NCI-H460 (cell line): ENCODE measurements around the gene ACAN. TPM values are rescaled to one million over a fixed set of nuclear protein-coding genes. Genes with fewer than 3 reads are reported as not detected.

Source experiments
- DNase-seq: peaks from one replicate; pipeline ENCODE4 v3.0.0-alpha.2; 2016; ENCODE audit warnings: low read depth; ENCODE audit errors: extremely low read depth
- total RNA-seq: library from RNA; depleted of rRNA; stranded (reverse); fragments of >200 nt; shearing (Covaris generic); gene quantifications from 2 replicates; pipeline ENCODE4 v1.2.3, GENCODE V29; 2014

ACAN gene
- total RNA-seq, 1 experiment from 2014 or later: not detected

DNA sequence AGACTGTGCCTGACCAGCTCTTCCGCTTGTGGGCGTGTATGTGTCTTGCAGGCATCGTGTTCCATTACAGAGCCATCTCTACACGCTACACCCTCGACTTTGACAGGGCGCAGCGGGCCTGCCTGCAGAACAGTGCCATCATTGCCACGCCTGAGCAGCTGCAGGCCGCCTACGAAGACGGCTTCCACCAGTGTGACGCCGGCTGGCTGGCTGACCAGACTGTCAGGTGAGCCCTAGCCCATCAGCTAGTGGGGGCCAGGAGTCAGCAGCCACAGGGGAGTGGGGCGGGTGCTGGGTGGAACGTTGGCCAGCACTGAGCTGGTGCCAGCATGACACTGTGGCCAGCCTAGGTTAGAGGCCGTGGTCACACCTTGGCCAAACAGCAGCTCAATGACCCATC, 36.7 kb downstream of the ACAN start:
- DNase-seq: no peak

DNA sequence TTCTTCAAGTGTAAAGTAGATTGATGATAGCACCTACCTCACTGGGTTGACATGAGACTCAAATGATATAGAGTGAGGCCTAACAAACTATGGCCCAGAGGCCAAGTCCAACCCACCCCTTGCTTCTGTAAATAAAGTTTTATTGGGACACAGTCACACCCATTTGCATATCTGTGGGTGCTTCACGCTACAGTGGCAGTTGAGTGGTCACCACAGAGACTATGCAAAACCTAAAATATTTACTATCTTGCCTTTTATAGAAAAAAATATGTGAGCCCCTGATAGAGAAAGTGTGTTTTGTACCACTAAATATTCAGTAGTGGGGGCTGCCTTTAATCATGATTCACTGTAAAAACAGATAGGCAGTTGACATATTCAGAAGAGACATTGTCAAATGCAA, 38.0 kb downstream of the ACAN start:
- no peak for DNase-seq

DNA sequence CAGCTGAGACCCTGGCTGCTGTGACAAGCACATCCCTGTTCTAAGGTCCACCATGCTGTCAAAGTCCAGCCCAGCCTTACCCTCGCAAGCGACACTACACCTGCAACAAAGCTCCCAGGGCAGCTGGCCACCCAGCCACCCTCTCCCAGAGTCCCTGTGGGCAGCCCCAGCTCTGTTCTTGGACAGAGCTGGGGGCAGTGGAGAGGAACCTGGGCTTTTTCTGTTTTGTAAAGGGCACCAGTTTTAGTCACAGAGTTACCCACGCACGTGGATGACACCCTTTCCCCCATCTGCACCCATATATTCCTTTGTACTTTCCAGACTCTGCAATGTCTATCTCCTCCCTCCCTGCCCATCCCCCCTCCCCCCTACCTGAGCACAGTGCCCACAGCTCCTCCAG, 38.9 kb downstream of the ACAN start:
- no peak for DNase-seq

DNA sequence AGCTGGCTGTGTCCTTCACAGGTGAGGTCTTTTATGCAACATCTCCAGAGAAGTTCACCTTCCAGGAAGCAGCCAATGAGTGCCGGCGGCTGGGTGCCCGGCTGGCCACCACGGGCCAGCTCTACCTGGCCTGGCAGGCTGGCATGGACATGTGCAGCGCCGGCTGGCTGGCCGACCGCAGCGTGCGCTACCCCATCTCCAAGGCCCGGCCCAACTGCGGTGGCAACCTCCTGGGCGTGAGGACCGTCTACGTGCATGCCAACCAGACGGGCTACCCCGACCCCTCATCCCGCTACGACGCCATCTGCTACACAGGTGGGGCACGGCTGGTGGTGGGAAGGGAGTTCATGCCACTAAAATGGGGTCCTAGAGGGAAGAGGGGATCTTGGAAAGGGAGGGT, 40.1 kb downstream of the ACAN start:
- no peak for DNase-seq

DNA sequence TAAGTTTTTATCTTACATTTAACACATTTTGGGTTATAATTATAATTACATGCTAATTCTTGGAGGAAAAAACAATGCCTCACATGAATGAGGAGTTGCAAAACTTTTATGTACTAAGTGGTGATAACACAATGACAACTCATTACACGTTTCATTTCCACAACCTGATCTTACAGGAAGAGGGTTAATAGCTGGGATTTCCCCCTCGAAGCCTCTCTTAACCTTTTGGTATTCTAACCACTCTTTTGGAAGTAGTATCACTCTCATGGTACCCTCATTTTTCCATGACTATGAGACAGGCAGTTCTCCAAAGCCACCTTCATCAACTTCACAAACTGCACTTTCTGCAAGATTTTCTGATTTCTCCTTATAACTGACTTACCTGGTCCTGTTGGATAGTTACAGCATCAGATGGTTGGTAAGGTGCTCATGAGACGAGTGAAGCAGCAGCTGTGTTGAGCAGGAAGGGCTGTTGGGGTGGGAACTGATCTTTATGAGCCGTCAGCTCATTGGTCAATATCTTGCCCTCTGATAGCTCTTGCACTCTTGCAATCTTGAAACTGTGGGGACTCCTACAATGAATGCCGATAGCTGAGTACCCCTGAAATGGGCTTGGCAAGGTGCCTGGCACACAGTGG, 41.6 kb downstream of the ACAN start:
- no peak for DNase-seq

DNA sequence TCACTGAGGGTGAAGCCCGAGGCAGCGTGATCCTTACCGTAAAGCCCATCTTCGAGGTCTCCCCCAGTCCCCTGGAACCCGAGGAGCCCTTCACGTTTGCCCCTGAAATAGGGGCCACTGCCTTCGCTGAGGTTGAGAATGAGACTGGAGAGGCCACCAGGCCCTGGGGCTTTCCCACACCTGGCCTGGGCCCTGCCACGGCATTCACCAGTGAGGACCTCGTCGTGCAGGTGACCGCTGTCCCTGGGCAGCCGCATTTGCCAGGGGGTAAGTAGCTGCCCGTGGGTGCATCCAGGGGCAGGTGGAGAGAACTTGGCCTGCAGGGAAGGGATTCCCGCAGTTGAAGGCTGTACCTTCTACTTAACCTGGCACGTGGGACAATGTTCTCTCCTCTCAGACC, 42.4 kb downstream of the ACAN start:
- no peak for DNase-seq

DNA sequence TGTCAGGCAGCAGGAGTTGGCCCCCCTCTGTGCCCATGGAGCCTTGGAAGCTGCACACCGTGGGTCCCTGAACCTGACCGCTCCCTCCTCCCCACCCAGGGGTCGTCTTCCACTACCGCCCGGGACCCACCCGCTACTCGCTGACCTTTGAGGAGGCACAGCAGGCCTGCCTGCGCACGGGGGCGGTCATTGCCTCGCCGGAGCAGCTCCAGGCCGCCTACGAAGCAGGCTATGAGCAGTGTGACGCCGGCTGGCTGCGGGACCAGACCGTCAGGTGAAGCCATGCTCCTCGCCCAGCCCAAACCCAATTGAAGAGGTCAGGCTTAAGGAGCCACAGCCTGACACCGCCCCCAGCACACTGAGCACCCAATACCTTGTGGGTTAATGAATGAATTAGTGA, 43.9 kb downstream of the ACAN start:
- DNase-seq: no peak

DNA sequence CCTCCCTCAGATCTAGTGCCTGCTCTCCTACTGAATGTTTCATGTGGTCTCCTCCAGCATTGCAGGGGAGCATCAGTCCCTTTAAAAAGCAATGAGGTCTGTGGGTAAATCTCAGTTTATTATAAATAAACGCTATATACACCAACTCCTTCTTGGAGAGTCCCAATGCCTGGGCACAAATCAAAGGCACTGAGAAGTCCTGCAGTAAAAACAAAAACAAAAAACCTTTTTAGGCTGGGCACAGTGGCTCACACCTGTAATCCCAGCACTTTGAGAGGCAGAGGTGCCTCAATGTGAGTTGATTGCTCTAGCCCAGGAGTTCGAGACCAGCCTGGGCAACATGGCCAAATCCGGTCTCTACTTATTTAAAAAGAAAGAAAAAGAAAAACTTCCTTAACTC, 45.0 kb downstream of the ACAN start:
- DNase-seq: no peak

DNA sequence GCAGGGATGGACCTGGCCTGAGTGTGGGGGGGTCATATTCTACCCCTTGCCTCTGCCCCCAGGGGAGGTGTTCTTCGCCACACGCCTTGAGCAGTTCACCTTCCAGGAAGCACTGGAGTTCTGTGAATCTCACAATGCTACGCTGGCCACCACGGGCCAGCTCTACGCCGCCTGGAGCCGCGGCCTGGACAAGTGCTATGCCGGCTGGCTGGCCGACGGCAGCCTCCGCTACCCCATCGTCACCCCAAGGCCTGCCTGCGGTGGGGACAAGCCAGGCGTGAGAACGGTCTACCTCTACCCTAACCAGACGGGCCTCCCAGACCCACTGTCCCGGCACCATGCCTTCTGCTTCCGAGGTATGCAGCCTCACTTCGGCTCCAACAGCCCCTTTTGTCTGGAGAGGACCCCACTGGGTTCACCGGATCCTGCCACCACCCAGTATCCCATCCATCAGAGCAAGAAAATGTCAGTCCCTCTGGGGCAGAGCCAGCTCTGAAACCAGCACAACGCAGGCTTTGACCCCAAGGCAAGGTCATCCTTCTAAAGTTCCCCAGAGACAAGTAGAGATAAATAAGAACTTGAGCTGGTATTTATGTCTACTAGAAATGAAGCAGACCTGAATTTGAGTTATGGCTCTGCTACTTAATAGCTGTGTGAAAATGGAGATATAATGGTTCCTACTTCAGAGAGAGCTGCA, 46.3 kb downstream of the ACAN start:
- DNase-seq: no peak

DNA sequence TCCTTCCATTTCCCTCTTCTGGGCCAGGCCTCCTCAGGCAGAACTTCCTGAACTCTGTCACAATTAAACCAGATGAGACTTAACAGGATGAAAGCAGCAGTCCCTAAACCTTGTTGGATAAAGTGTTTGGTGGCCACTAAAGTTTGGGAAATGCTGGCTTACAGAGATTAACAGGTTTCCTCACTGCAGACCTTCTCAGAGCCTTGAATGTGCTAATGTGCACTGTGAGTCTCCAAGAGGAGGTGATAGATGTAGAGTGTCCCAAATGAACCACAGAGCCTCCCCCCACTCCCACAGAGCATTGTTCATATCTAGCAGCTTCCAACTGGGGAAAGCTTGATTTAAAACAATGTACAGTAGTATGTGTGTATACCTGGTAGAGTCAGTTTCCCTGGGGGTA, 49.2 kb downstream of the ACAN start:
- DNase-seq: no peak

DNA sequence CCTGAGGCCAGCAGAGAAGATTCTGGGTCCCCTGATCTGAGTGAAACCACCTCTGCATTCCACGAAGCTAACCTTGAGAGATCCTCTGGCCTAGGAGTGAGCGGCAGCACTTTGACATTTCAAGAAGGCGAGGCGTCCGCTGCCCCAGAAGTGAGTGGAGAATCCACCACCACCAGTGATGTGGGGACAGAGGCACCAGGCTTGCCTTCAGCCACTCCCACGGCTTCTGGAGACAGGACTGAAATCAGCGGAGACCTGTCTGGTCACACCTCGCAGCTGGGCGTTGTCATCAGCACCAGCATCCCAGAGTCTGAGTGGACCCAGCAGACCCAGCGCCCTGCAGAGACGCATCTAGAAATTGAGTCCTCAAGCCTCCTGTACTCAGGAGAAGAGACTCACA, 55.7 kb downstream of the ACAN start:
- DNase-seq: no peak

DNA sequence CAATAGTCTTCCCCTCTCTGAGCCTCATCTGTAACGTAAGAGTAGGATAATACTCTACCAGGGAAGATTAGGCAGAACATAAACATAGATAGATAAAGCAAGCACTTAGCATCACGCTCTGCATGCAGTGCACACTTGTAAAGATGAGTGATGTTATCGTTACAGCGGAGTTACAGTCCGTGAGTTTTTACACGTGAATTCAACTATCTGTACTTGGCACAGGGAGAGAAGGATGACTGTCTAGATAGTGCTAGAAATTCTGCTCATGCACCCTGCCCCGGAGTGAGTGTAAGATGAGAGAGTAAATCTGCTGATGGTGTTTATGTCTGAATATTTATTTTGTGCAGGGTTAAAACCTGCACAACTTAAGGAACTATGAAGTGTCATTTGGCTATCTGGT, 56.3 kb downstream of the ACAN start:
- DNase-seq: no peak

DNA sequence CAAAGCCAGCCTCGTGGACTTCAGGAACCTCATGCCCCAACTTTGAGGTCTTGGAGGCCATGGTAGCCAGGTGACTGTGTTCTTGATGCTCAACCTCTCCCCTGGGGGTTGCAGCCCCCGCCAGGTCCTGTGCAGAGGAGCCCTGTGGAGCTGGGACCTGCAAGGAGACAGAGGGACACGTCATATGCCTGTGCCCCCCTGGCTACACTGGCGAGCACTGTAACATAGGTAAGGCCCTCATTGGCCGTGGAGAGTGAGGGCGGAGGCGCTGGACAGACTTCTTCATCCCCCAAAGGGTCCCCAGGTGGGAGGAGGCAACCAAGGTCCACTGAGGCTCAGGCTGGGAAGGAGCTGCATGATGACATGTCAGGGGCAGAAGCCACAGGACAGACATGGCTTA, 57.0 kb downstream of the ACAN start:
- DNase-seq: no peak

DNA sequence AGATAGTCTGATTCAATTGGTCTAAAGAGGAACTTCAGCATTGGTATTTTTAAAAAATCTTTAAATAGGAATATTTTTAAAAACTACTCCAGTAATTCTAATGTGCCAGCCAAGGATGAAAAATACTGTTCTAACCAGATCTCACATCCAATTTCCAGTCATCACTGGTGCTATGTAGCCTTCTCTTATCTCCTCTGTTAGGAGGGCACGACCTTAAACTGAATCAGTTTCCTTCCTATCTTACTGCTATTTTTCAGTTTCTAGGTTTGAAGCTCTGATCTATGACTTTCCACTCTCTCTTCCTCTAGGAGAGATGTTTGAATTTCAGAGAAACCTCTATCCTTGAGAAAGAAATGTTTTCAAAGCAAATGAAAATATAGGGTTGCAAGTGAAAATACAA, 60.2 kb downstream of the ACAN start:
- no peak for DNase-seq

DNA sequence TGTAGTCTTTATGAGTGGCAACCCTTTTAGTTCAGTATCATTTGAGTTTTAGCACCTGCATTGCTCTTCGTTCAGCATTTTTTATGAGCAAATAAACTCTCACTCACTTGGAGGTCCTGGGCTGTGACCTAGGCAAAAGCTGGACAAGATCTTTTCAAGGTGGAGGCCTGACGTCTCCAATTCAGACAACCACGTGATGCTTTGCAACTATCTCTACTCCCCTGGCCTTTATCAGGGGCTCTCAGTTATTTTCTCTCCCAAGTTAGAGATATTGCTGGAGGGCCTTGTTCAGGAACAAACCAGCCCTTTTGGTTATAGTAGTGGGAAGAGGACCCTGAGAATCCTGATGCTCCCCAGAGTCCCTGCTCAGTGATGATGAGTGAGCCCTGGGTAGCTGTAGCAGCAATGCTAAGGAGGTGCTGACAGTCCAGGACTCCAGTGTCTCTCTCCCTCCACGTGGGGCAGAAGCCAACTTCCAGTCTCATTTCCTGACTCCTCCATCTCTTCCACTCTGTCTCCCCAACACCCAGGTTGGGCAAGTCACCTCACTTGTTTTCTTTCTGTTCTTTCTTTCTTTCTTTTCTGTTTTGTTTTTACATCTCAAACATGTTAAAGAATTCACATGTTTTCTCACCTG, 61.7 kb downstream of the ACAN start:
- DNase-seq: no peak

DNA sequence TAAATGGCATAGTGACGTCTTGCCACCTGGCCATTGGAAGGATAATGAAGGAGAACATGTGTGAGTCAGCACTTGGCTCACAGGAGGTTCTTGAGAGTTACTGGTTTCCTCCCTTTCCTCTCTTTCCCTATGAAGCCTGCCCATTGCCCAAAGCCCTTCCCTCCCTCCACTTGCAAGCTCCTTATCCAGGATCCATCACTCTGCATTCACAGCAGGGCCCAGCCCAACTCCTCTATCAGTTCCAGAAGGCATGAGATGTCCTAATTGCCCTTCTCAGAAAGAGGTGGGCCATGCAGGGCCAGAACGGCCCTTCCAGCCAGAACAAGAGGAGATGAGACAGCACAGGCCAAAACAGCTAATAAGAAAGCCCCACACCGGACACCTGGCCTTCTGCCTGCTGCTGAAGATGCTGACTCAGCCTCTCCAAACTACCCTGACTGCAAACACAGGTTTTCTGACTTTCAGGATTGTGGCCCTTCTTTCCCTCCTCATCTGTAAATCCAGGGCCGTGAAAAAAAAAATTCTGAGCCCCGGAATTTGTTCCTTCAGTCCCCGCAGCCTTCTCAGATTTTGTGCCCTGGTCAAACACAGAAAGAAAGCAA, 62.4 kb downstream of the ACAN start:
- no peak for DNase-seq

DNA sequence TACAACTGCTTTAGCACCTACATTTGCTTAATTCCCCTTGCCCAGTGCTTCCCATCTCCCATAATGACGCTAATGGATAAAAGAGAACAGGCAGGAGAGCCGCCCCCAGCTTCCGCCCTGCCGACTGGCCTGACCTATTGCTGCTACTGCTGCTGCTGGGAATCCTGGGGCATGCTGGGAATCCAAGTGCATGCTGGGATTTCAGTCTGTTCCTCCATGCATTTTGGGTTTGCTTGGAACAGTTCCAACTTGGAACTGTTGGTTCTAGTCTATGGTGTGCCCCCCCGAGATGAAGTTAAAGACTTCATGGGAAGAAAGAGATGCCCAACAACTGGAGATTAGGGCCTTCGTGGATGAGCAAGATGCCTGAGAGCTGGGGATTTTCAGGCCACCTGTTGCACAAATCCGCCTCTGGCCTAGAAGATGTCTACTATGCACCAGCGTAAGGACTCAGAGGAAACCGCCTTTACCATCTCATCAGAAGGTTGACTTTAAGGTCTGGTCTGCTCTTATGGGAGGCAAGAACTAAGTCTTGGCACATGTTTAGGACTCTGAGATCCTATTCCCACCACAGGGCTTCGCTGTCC, 63.2 kb downstream of the ACAN start:
- no peak for DNase-seq

DNA sequence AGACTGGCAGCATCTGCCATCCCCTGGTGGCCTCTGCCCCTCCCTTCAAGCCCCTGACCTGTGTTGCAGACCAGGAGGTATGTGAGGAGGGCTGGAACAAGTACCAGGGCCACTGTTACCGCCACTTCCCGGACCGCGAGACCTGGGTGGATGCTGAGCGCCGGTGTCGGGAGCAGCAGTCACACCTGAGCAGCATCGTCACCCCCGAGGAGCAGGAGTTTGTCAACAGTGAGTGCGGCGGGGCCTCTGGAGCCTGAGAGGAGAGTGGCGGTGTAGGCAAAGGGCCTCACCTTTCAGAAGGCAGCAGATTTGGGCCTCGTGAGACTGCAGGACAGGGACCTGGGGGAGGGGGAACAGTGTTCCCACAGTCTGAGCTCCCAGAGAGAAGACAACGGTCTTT, 68.1 kb downstream of the ACAN start:
- DNase-seq: no peak

DNA sequence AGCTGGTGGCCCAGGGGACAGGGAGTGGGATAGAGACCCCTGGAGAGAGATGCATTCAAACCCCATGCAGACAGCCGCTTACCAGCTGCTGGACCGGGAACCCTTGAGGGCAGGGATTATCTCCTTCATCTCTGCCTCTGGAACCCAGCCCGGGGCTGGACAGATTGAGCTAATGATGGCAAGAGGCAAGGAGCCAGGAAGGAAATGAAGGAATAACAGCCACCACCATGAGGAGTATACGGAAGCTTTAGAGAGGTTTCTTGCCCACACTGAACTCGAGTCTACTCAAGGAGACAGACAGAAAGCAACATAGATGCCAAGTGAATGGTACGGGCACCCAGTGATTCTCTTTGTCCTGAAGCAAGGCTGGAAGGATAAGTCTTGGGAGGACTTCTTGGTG, 68.9 kb downstream of the ACAN start:
- no peak for DNase-seq

DNA sequence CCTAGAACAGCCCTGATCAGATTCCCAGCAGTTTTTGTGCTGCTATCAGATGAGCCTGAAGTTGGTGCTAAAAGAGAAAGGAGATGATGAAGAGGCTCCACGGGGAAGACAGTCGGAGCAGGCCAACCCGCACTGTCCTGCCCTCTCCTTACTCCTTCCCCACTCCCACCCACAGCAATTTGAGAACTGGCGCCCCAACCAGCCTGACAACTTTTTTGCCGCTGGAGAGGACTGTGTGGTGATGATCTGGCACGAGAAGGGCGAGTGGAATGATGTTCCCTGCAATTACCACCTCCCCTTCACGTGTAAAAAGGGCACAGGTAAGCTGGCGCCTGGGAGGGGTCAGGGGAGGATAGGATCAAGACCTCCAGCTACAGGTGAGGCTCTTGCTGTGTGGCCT, 69.5 kb downstream of the ACAN start:
- no peak for DNase-seq

DNA sequence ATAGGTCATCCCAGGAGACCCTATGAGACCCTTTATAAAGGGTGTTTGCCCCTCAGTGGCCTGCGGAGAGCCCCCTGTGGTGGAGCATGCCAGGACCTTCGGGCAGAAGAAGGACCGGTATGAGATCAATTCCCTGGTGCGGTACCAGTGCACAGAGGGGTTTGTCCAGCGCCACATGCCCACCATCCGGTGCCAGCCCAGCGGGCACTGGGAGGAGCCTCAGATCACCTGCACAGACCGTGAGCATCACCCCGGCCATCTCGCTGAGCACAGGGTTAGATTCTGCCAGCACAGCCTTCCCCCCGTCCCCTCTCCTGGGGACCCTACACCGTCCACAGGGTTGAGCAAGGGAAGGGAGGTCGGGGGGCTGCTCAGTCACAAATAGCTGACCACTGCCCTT, 70.5 kb downstream of the ACAN start:
- no peak for DNase-seq

DNA sequence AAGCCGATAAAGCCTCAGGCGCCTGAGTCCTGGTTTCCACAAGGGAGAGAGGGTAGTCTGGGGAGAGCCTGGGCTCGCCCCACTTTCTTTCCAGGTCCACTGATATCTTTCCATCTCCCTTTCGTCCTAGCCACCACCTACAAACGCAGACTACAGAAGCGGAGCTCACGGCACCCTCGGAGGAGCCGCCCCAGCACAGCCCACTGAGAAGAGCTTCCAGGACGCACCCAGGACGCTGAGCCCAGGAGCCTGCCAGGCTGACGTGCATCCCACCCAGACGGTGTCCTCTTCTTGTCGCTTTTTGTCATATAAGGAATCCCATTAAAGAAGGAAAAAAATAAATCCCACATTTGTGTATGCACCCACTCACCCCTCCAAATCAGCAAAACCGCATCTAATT, 71.0 kb downstream of the ACAN start:
- DNase-seq: no peak
